Ramos (cell line): Measurements from ENCODE around the gene FAM81A.
"Not testable (repeated sequence)": the region's sequence is repeated elsewhere in the genome, so short reads cannot be mapped to it uniquely, and the experiment has no call there.

Experiments
- in situ Hi-C: fragments of 300-500 bp; cut with MboI; formaldehyde crosslinking; loops from one replicate; pipeline ENCODE4 v1.14.3; 2022; ENCODE audit warnings: low sequenced_read_pairs; ENCODE audit not compliant: unreplicated experiment

Gene FAM81A

GRCh38 chr15:59437817-59438624 lies at the start of gene FAM81A:
Gene FAM81A, plus strand, starts transcription at chr15:59438186. Its CDS starts 20,441 bp downstream, at chr15:59458627.
- in situ Hi-C loops = no loop called here

- in situ Hi-C loops = no loop called here
Measured at GRCh38 chr15:59388670-59389069, 49.3 kb upstream of the FAM81A start.

- in situ Hi-C loops = no loop called here
Measured at GRCh38 chr15:59392299-59392698, 45.7 kb upstream of the FAM81A start.

- in situ Hi-C loops = no loop called here
Measured at GRCh38 chr15:59394166-59394661, 43.8 kb upstream of the FAM81A start.

- in situ Hi-C loops = no loop called here
Measured at GRCh38 chr15:59396211-59396610, 41.8 kb upstream of the FAM81A start.

- in situ Hi-C loops = no loop called here
Measured at GRCh38 chr15:59396679-59397078, 41.3 kb upstream of the FAM81A start.

- in situ Hi-C loops = no loop called here
Measured at GRCh38 chr15:59398220-59398619, 39.8 kb upstream of the FAM81A start.

- in situ Hi-C loops = no loop called here
Measured at GRCh38 chr15:59399465-59400102, 38.4 kb upstream of the FAM81A start.

GRCh38 chr15:59400103-59400813 lies 37.7 kb upstream of the FAM81A start:
- in situ Hi-C loops = no loop called here

- in situ Hi-C loops = not testable (repeated sequence)
Measured at GRCh38 chr15:59401051-59401823, 36.7 kb upstream of the FAM81A start.

GRCh38 chr15:59401824-59402569 lies 36.0 kb upstream of the FAM81A start:
- in situ Hi-C loops = no loop called here

GRCh38 chr15:59405079-59405478 lies 32.9 kb upstream of the FAM81A start:
- in situ Hi-C loops = no loop called here

- in situ Hi-C loops = no loop called here
Measured at GRCh38 chr15:59406446-59406845, 31.5 kb upstream of the FAM81A start.

- in situ Hi-C loops = no loop called here
Measured at GRCh38 chr15:59407946-59408345, 30.0 kb upstream of the FAM81A start.

- in situ Hi-C loops = no loop called here
Measured at GRCh38 chr15:59410391-59410896, 27.5 kb upstream of the FAM81A start.

GRCh38 chr15:59413577-59413976 lies 24.4 kb upstream of the FAM81A start:
- in situ Hi-C loops = no loop called here

- in situ Hi-C loops = no loop called here
Measured at GRCh38 chr15:59416816-59417215, 21.2 kb upstream of the FAM81A start.

GRCh38 chr15:59419170-59419569 lies 18.8 kb upstream of the FAM81A start:
- in situ Hi-C loops = no loop called here

- in situ Hi-C loops = no loop called here
Measured at GRCh38 chr15:59420108-59420507, 17.9 kb upstream of the FAM81A start.
